Endothelial cell (in vitro differentiated cells): ENCODE data around the gene RBP3. TPM values are rescaled to one million over a fixed set of nuclear protein-coding genes. Genes with fewer than 3 reads are reported as not detected.

Experiments used
- DNase-seq: peaks from one replicate; pipeline ENCODE4 v3.0.0; 2021; ENCODE audit warnings: low spot score
- H3K27ac Mint-ChIP-seq: one replicate; pipeline ENCODE4 v1.8.0; 2021; ENCODE audit warnings: mixed read lengths, inconsistent platforms; ENCODE audit not compliant: unreplicated experiment
- H3K27me3 Mint-ChIP-seq: one replicate; pipeline ENCODE4 v1.8.0; 2021; ENCODE audit warnings: mild to moderate bottlenecking, moderate library complexity, mixed read lengths, inconsistent platforms; ENCODE audit not compliant: unreplicated experiment
- H3K36me3 Mint-ChIP-seq: one replicate; pipeline ENCODE4 v1.8.0; 2021; ENCODE audit warnings: mild to moderate bottlenecking, low read depth, mixed read lengths, inconsistent platforms; ENCODE audit not compliant: unreplicated experiment
- H3K4me1 Mint-ChIP-seq: one replicate; pipeline ENCODE4 v1.8.0; 2021; ENCODE audit warnings: mild to moderate bottlenecking, mixed read lengths, inconsistent platforms; ENCODE audit not compliant: unreplicated experiment
- H3K4me3 Mint-ChIP-seq: one replicate; pipeline ENCODE4 v1.8.0; 2021; ENCODE audit warnings: mild to moderate bottlenecking, mixed read lengths, inconsistent platforms; ENCODE audit not compliant: unreplicated experiment
- H3K9me3 Mint-ChIP-seq: one replicate; pipeline ENCODE4 v1.8.0; 2021; ENCODE audit warnings: mixed read lengths, inconsistent platforms; ENCODE audit not compliant: unreplicated experiment
- total RNA-seq: library from RNA; stranded (reverse); fragmentation: NEBNext Ultra II Directional; extraction: Animal tissue kit (Norgen Biotek cat#: 25700); gene quantifications from one replicate; pipeline ENCODE4 v1.2.1, GENCODE V29; 2021; ENCODE audit not compliant: unreplicated experiment
- TF ChIP-seq, protein P1 (sequence below): fragments of 200-600 bp; sonication (generic); IDR thresholded peaks from one replicate; pipeline ENCODE4 v1.5.0; 2021; ENCODE audit warnings: antibody characterized with exemption; ENCODE audit not compliant: unreplicated experiment

RBP3 gene
- total RNA-seq, 1 donor from 2014 or later: not detected

DNA sequence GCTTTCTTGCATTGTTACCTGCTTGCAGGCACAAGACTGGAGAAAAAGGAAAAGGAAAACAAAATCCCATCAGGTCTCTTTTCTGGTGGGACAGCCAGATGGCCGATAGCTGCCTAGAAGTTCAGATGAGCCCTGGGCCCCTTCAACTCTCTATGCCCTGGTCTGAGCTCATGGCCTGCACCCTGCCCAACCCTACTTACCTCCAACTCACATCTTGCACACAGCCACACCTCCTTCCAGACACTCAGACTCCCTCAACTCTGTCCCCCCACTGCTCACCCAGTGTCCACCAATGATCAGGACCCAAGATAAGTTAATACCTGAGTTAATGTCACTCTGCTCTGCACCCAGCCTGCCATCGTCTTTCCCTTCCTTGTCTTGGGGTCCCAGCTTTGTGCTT is 10.9 kb downstream of the RBP3 start:
- H3K36me3 Mint-ChIP-seq: no peaks in the 10 kb centered on the region
- no peaks in the 10 kb centered on the region for H3K9me3 Mint-ChIP-seq
- H3K27me3 Mint-ChIP-seq: peaks cover 2% of the 10 kb centered on the region

DNA sequence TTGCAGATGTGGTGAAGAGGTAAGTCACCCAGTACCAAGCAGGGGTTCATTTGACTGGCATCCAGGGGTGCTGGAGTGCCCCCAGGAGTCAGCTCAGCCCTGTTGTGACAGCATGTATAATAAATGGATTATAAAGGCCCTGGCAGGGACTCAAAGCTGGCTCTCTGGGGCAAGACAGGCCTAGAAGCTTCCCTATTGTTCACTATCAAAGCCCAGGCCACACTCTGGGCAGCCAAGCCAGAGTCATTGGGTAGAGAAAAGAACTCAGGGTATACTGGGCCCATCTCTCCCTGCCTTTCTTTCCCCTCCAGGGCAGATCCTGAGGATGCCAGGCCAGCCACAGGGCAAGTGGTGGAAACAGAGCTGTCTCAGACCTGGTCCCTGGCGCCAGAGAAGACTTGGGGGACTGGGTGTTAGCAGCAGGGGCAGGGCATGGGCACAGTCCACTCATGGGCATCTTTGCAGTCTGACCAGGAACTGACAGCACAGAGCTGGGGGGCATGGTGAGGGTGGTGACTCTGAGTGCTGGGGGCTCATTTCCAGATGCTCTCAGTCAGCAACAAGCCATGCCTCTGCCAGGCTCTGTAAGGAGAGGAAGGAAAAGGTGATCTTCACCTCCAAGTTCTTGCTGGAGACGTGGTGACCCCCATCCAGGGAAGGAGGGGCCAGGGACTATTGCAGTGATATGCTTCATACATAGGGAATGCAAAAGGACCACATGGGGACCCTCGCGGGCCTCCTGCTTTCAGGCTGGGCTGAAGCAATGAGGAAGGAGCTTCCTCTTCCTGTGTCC is 11.7 kb downstream of the RBP3 start:
- peaks cover 2% of the 10 kb centered on the region for H3K27me3 Mint-ChIP-seq
- H3K36me3 Mint-ChIP-seq: no peaks in the 10 kb centered on the region
- H3K4me1 Mint-ChIP-seq: no peaks in the 10 kb centered on the region
- H3K27ac Mint-ChIP-seq: no peak overlapping the region
- no peak overlapping the region for H3K4me3 Mint-ChIP-seq
- TF ChIP-seq, protein P1, sequence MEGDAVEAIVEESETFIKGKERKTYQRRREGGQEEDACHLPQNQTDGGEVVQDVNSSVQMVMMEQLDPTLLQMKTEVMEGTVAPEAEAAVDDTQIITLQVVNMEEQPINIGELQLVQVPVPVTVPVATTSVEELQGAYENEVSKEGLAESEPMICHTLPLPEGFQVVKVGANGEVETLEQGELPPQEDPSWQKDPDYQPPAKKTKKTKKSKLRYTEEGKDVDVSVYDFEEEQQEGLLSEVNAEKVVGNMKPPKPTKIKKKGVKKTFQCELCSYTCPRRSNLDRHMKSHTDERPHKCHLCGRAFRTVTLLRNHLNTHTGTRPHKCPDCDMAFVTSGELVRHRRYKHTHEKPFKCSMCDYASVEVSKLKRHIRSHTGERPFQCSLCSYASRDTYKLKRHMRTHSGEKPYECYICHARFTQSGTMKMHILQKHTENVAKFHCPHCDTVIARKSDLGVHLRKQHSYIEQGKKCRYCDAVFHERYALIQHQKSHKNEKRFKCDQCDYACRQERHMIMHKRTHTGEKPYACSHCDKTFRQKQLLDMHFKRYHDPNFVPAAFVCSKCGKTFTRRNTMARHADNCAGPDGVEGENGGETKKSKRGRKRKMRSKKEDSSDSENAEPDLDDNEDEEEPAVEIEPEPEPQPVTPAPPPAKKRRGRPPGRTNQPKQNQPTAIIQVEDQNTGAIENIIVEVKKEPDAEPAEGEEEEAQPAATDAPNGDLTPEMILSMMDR: no peak
- no peaks in the 10 kb centered on the region for H3K9me3 Mint-ChIP-seq
- DNase-seq: no peak

More for the DNA sequence above, 10.9 kb downstream of the RBP3 start:
- Mint-ChIP-seq H3K4me3 (no peak overlapping the region), H3K27ac (no peak overlapping the region), H3K4me1 (no peaks in the 10 kb centered on the region)
- no peak for DNase-seq
- TF ChIP-seq, protein P1: no peak

DNA sequence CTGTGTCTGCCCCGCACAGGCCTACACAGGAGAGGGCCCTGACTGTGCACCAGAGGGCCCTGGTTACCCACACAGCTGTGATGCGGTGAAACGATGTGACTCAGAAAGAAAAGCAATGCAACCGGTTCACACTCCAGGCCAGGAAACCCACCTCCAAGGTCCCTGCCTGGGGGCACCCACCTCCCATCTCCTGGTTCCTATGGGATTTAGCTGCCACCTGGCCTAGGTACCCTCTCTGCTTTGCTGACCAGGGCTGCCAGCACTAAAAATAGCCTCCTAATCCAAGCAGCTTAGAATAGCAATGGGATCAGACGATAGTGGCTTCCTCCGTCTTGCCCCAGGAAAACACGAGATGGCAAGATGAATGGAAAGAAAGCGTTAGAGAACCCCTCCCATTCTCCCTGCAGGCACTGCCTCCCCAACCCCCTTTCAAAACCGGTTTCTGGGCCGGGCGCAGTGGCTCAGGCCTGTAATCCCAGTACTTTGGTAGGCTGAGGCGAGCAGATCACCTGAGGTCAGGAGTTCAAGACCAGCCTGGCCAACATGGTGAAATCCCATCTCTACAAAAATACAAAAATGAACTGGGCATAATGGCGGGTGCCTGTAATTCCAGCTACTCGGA is 12.4 kb downstream of the RBP3 start:
- H3K27me3 Mint-ChIP-seq: peaks cover 4% of the 10 kb centered on the region
- no peak overlapping the region for H3K4me3 Mint-ChIP-seq
- H3K36me3 Mint-ChIP-seq: no peaks in the 10 kb centered on the region
- no peaks in the 10 kb centered on the region for H3K4me1 Mint-ChIP-seq
- H3K27ac Mint-ChIP-seq: no peak overlapping the region
- no peak for DNase-seq
- TF ChIP-seq, protein P1: no peak
- H3K9me3 Mint-ChIP-seq: no peaks in the 10 kb centered on the region

DNA sequence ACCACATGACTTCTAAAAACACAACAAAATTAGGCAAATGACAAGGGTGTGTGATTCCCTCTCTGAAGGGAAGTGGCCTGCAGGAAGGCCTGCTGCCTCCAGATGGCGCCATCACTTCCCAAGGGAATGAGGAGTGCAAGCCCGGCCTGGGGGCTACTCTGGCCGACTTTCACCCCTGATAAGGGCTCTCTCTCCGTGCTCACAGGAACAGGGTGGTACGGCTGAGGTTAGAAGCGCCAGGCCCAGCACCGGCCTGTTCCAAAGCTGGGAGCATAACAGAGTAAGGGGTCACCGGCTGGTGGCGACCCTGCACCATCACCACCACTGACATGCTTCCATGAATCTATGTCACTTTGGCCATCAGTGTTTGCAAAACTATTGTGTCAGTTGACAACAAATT is 13.1 kb downstream of the RBP3 start:
- DNase-seq: peak; percentile 72
- TF ChIP-seq, protein P1: peak; percentile 89

DNA sequence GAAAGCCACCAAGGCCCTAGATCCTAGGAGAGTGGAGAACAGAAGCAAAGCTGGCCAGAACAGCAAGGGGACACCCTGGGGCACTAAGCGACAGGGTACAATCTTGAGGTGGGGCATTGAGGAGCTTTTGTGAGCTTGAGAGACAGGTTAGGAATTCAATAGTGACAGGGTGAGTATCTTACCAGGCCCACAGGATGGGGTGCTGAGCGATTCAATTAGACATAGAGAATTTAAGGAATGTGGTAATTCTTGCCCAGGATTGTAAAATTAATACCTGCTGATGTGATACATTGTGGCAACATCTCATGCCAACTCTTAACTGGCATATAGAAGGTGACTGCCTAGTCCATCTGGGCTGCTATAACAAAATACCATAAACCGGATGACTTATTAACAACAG is 14.0 kb downstream of the RBP3 start:
- Mint-ChIP-seq H3K4me1 (no peaks in the 10 kb centered on the region), H3K27ac (no peak overlapping the region), H3K9me3 (no peaks in the 10 kb centered on the region), H3K27me3 (peaks cover 4% of the 10 kb centered on the region), H3K36me3 (no peaks in the 10 kb centered on the region), H3K4me3 (no peak overlapping the region)
- no peak for DNase-seq
- TF ChIP-seq, protein P1: no peak

More for the DNA sequence above, 13.1 kb downstream of the RBP3 start:
- Mint-ChIP-seq H3K9me3 (no peaks in the 10 kb centered on the region), H3K27me3 (peaks cover 4% of the 10 kb centered on the region), H3K36me3 (no peaks in the 10 kb centered on the region), H3K4me3 (no peak overlapping the region), H3K4me1 (no peaks in the 10 kb centered on the region), H3K27ac (no peak overlapping the region)
